HepG2 (cell line): ENCODE data around the gene INO80E. TPM values are rescaled to one million over a fixed set of nuclear protein-coding genes. Genes with fewer than 3 reads are reported as not detected.
A peak's percentile ranks its signal among the peaks of the same experiment; 100 is the strongest.

Source experiments
- BRD4 ChIP-seq: sonication (generic); formaldehyde crosslinking; IDR thresholded peaks from 2 replicates; pipeline ENCODE4 v1.4.0; 2020; ENCODE audit warnings: missing genetic modification reagents
- EEA1 ChIP-seq: sonication (generic); formaldehyde crosslinking; IDR thresholded peaks from 2 replicates; pipeline ENCODE4 v1.5.1; 2020; ENCODE audit warnings: mild to moderate bottlenecking, missing genetic modification reagents, borderline replicate concordance
- FOXA3 ChIP-seq: IDR thresholded peaks from 2 replicates; pipeline ENCODE4 v1.6.1; 2016; ENCODE audit warnings: missing genetic modification reagents, missing compliant biosample characterization
- MEIS2 ChIP-seq: sonication (generic); formaldehyde crosslinking; IDR thresholded peaks from 2 replicates; pipeline ENCODE4 v1.9.0; 2021; ENCODE audit warnings: mild to moderate bottlenecking, missing genetic modification reagents
- NKX3-1 ChIP-seq: sonication (generic); formaldehyde crosslinking; IDR thresholded peaks from 2 replicates; pipeline ENCODE4 v1.5.0; 2020; ENCODE audit warnings: missing genetic modification reagents
- ZBTB43 ChIP-seq: sonication (generic); formaldehyde crosslinking; conservative IDR thresholded peaks from 2 replicates; pipeline ENCODE4 v1.4.0; 2020; ENCODE audit warnings: missing genetic modification reagents
- ZNF256 ChIP-seq: sonication (generic); formaldehyde crosslinking; conservative IDR thresholded peaks from 2 replicates; pipeline ENCODE4 v1.4.0; 2020; ENCODE audit warnings: missing genetic modification reagents
- ZNF441 ChIP-seq: sonication (generic); formaldehyde crosslinking; IDR thresholded peaks from 2 replicates; pipeline ENCODE4 v1.7.0; 2021; ENCODE audit warnings: missing genetic modification reagents, borderline replicate concordance
- ZNF468 ChIP-seq: sonication (generic); formaldehyde crosslinking; IDR thresholded peaks from 2 replicates; pipeline ENCODE4 v1.8.0; 2022; ENCODE audit warnings: mild to moderate bottlenecking, moderate library complexity, missing genetic modification reagents
- ZNF770 ChIP-seq: sonication (generic); formaldehyde crosslinking; IDR thresholded peaks from 2 replicates; pipeline ENCODE4 v1.5.0; 2020; ENCODE audit warnings: mild to moderate bottlenecking, missing genetic modification reagents
- ZNF800 ChIP-seq: sonication (generic); formaldehyde crosslinking; IDR thresholded peaks from 2 replicates; pipeline ENCODE4 v1.4.0; 2020; ENCODE audit warnings: missing genetic modification reagents
- polyA plus RNA-seq, 8 experiments: library from polyadenylated mRNA; depleted of rRNA in 3 of 8; stranded (reverse) in 7 of 8; unstranded in 1 of 8; fragments of >200 nt; fragmentation: Illumina TruSeq in 4 of 8; extraction: Trizol in 4 of 8; gene quantifications; 2 replicates each; pipeline versions ENCODE4 v1.2.1 to v1.2.3, GENCODE V29; 2011 to 2016; ENCODE audit warnings: low read depth in 4 of 8, missing spikeins in 1 of 8, mixed read lengths in 1 of 8; ENCODE audit not compliant: insufficient read depth in 1 of 8
- total RNA-seq, 5 experiments: library from RNA; depleted of rRNA; stranded (reverse); fragments of >200 nt; fragmentation: Illumina TruSeq; extraction: Trizol; gene quantifications; 2 replicates each; pipeline ENCODE4 v1.2.3, GENCODE V29; 2016; ENCODE audit warnings: low read depth in 1 of 5
- TF ChIP-seq, protein P1 (sequence below): sonication (generic); formaldehyde crosslinking; IDR thresholded peaks from 2 replicates; pipeline ENCODE4 v1.8.0; 2022; ENCODE audit warnings: missing genetic modification reagents, mild to moderate bottlenecking, inconsistent platforms, borderline replicate concordance
- TF ChIP-seq, protein P2 (sequence below): sonication (generic); formaldehyde crosslinking; IDR thresholded peaks from 2 replicates; pipeline ENCODE4 v1.4.0; 2020; ENCODE audit warnings: mild to moderate bottlenecking, low read depth, missing genetic modification reagents
- TF ChIP-seq, protein P3 (sequence below): IDR thresholded peaks from 2 replicates; pipeline ENCODE4 v1.6.1; 2016; ENCODE audit warnings: low read depth, borderline replicate concordance
- TF ChIP-seq, protein P4 (sequence below): sonication (generic); formaldehyde crosslinking; IDR thresholded peaks from 2 replicates; pipeline ENCODE4 v1.9.0; 2021; ENCODE audit warnings: missing genetic modification reagents, mild to moderate bottlenecking, borderline replicate concordance
- TF ChIP-seq, protein P5 (sequence below): sonication (generic); formaldehyde crosslinking; IDR thresholded peaks from 2 replicates; pipeline ENCODE4 v1.4.0; 2020; ENCODE audit warnings: missing genetic modification reagents

Gene INO80E
- total and polyA plus RNA-seq, 2 of the 13 experiments (the other 11 are each of a cell fraction or from before 2014, with no cell fraction given) = 25.8 to 45.6 TPM

DNA sequence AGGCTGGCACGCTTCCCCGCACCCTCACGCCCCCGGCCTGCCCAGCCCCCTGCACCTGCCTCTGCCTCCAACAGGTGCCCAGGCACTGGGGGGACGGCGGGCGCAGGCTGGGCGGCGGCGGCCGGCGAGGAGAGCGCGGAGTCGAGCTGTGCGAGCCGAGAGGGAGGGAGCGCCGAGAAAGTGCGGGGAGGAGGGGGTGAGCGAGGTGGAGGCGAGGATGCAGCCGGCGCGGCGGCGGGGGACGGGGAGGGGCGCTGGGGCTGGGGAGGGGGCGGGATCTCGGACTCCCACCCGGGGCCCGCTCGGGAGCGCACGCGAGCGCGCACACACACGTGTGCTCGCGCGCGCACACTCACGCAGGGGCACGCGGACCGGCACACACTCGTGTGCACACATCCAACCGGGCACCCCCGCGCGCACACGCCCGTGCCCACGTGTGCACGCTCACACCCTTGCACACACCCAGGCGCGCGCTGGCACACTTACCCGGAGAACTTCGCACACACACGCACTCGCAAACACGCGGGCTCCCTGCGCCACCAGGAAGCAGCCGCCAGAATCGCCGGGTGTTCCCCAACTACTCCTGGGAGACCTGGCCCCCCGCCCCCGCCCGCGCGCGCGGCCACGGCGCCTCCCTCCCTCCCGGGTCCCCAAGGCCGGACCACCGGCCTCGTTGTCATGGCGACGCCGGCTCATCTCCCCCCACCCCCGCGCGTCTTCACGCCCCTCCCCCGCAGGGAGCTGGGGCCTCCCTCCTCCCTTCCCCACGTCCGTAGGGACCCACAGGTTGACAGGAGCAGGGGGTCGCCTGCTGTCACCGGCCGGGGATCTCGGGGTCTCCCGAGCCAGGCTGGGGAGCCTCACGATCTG, 15.0 kb downstream of the INO80E start, which contains the start of gene DOC2A (continued):
- TF ChIP-seq ZBTB43 (CRISPR knock-in tag) = 0 out of 2 replicates have a peak, but pooled peaks have one; percentile 32
- TF ChIP-seq EEA1 = no peak
- TF ChIP-seq FOXA3 (CRISPR knock-in tag) = no peak
- TF ChIP-seq BRD4 (CRISPR knock-in tag) = no peak
- TF ChIP-seq ZNF256 (CRISPR knock-in tag) = no peak
- TF ChIP-seq ZNF770 (CRISPR knock-in tag) = no peak
- TF ChIP-seq, protein P1, sequence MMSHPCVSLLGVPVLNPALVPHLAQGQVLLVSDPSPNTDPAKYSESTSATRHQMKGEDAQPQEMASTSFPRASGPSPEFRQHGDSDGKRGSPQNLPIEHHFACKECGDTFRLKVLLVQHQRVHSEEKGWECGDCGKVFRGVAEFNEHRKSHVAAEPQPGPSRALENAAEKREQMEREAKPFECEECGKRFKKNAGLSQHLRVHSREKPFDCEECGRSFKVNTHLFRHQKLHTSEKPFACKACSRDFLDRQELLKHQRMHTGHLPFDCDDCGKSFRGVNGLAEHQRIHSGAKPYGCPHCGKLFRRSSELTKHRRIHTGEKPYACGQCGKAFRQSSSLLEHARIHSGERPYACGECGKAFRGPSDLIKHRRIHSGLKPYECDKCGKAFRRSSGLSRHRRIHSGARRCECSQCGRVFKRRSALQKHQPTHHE (CRISPR knock-in tag) = no peak
- TF ChIP-seq, protein P2, sequence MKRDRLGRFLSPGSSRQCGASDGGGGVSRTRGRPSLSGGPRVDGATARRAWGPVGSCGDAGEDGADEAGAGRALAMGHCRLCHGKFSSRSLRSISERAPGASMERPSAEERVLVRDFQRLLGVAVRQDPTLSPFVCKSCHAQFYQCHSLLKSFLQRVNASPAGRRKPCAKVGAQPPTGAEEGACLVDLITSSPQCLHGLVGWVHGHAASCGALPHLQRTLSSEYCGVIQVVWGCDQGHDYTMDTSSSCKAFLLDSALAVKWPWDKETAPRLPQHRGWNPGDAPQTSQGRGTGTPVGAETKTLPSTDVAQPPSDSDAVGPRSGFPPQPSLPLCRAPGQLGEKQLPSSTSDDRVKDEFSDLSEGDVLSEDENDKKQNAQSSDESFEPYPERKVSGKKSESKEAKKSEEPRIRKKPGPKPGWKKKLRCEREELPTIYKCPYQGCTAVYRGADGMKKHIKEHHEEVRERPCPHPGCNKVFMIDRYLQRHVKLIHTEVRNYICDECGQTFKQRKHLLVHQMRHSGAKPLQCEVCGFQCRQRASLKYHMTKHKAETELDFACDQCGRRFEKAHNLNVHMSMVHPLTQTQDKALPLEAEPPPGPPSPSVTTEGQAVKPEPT = no peak
- peak; percentile 62; the same call in 1 of the 2 replicates for TF ChIP-seq ZNF441 (CRISPR knock-in tag)
- TF ChIP-seq MEIS2 = no peak
- no peak for TF ChIP-seq ZNF468 (CRISPR knock-in tag)
- TF ChIP-seq, protein P3, sequence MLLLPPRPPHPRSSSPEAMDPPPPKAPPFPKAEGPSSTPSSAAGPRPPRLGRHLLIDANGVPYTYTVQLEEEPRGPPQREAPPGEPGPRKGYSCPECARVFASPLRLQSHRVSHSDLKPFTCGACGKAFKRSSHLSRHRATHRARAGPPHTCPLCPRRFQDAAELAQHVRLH (CRISPR knock-in tag) = no peak
- TF ChIP-seq ZNF800 (CRISPR knock-in tag) = 0 out of 2 replicates have a peak, but pooled peaks have one; percentile 35
- TF ChIP-seq NKX3-1 (CRISPR knock-in tag) = no peak
- TF ChIP-seq, protein P4, sequence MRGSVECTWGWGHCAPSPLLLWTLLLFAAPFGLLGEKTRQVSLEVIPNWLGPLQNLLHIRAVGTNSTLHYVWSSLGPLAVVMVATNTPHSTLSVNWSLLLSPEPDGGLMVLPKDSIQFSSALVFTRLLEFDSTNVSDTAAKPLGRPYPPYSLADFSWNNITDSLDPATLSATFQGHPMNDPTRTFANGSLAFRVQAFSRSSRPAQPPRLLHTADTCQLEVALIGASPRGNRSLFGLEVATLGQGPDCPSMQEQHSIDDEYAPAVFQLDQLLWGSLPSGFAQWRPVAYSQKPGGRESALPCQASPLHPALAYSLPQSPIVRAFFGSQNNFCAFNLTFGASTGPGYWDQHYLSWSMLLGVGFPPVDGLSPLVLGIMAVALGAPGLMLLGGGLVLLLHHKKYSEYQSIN (CRISPR knock-in tag) = no peak
- TF ChIP-seq, protein P5, sequence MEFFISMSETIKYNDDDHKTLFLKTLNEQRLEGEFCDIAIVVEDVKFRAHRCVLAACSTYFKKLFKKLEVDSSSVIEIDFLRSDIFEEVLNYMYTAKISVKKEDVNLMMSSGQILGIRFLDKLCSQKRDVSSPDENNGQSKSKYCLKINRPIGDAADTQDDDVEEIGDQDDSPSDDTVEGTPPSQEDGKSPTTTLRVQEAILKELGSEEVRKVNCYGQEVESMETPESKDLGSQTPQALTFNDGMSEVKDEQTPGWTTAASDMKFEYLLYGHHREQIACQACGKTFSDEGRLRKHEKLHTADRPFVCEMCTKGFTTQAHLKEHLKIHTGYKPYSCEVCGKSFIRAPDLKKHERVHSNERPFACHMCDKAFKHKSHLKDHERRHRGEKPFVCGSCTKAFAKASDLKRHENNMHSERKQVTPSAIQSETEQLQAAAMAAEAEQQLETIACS (CRISPR knock-in tag) = peak; percentile 71; the same call in 1 of the 2 replicates
